Stomach (tissue), 9 donors: Measurements from ENCODE around the gene RET. TPM values are rescaled to one million over a fixed set of nuclear protein-coding genes. Genes with fewer than 3 reads are reported as not detected.

Experiments used
- DNase-seq, 2 donors: peaks; one replicate each; pipeline versions ENCODE4 v3.0.0 to v3.0.0-alpha.2; 2013 to 2019
- H3K27ac ChIP-seq, 5 donors: fragments of 200-600 bp in 4 of 5; sonication (generic) in 4 of 5; one replicate each; pipeline ENCODE4 v1.5.1; 2013 to 2019; ENCODE audit warnings: mild to moderate bottlenecking in 1 of 5, moderate library complexity in 1 of 5
- H3K27me3 ChIP-seq, 3 donors: fragments of 200-600 bp; sonication (generic); one replicate each; pipeline ENCODE4 v1.5.1; 2017 to 2019; ENCODE audit warnings: mixed run types in 1 of 3
- H3K36me3 ChIP-seq, 4 donors: fragments of 200-600 bp; sonication (generic); 1 replicate in 3 of 4; 2 replicates in 1 of 4; pipeline ENCODE4 v1.5.1; 2016 to 2019
- H3K4me1 ChIP-seq, 4 donors: fragments of 200-600 bp; sonication (generic); one replicate each; pipeline ENCODE4 v1.5.1; 2016 to 2019
- H3K4me3 ChIP-seq, 4 donors: fragments of 200-600 bp; sonication (generic) in 3 of 4; one replicate each; pipeline ENCODE4 v1.5.1; 2016 to 2019; ENCODE audit warnings: mild to moderate bottlenecking in 1 of 4
- H3K9me3 ChIP-seq, 4 donors: fragments of 200-600 bp; sonication (generic); one replicate each; pipeline ENCODE4 v1.5.1; 2016 to 2019
- CTCF ChIP-seq, 7 experiments: fragments of 450-650 bp in 4 of 7; fragments of 200-600 bp in 3 of 7; sonication (generic) in 3 of 7; IDR thresholded peaks; one replicate each; pipeline ENCODE4 v1.5.1; 2016 to 2019; ENCODE audit warnings: antibody characterized with exemption in 7 of 7, control low read depth in 2 of 7, mild to moderate bottlenecking in 1 of 7
- EP300 ChIP-seq: sonication (generic); formaldehyde crosslinking; IDR thresholded peaks from one replicate; pipeline ENCODE4 v1.6.1; 2017; ENCODE audit warnings: antibody characterized with exemption
- POLR2A ChIP-seq, 4 donors: fragments of 450-650 bp; IDR thresholded peaks; one replicate each; pipeline ENCODE4 v1.6.1; 2016; ENCODE audit warnings: antibody characterized with exemption in 4 of 4, control low read depth in 2 of 4, mild to moderate bottlenecking in 1 of 4, moderate library complexity in 1 of 4
- POLR2AphosphoS5 ChIP-seq, 3 donors: sonication (generic); formaldehyde crosslinking; IDR thresholded peaks; one replicate each; pipeline ENCODE4 v1.6.1; 2016; ENCODE audit warnings: antibody characterized with exemption in 3 of 3
- WGBS, 5 donors: extraction: QIAGEN DNeasy Blood & Tissue Kit in 3 of 5; methylation state at CpG; one replicate each; pipeline versions ENCODE4 v1.1.5 to v1.1.7; 2013 to 2018; 5-methylcytosine and 5-hydroxymethylcytosine counted together
- intact Hi-C: fragments of 100-400 bp; cut with DNase I; formaldehyde crosslinking; loops from one replicate; pipeline ENCODE4 v1.15.1; 2023; ENCODE audit warnings: low total_unique reads
- polyA plus RNA-seq, 3 donors: library from polyadenylated mRNA; stranded (reverse); fragments of 200-250 nt; gene quantifications; one replicate each; pipeline ENCODE4 v1.2.3, GENCODE V29; 2013
- total RNA-seq, 5 donors: library from RNA; depleted of rRNA; stranded (reverse); fragments of >200 nt; gene quantifications; one replicate each; pipeline versions ENCODE4 v1.1.0 to v1.2.3, GENCODE V29; 2014 to 2016
- donor health status: healthy with polysubstance abuse.
- donor health status: Bipolar disorder and iron deficiency.
- donor health status: healthy.

RET gene
- total and polyA plus RNA-seq, 8 donors = 0.31 to 9.8 (median 2.5) TPM; not detected in 2

DNA sequence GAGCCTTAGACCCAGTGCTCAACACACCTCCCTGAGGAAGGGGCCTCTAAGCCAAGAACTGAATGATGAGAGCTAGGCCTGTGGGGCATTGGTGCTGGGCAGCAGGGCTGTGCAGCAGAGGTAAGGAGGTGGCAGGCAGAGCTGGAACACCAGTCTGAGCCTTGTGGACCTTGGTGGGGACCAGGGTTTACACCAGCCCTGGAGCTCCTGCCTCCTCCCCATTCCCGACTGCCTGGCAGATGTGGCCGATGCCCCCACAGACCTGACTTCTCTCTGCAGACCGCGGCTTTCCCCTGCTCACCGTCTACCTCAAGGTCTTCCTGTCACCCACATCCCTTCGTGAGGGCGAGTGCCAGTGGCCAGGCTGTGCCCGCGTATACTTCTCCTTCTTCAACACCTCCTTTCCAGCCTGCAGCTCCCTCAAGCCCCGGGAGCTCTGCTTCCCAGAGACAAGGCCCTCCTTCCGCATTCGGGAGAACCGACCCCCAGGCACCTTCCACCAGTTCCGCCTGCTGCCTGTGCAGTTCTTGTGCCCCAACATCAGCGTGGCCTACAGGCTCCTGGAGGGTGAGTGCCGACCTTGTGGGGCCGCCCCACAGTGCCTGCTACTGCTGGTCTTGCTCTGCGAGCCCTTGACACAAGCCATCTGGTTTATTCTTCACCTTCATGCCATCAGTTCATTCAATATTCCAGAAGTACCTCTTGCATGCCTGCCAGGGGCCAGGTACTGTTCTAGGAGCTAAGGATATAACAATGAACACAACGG is 25.4 kb downstream of the RET start:
- Histone ChIP-seq H3K27me3 (peaks cover 0 to 53% (median 10%) of the 10 kb centered on the region in 3 donors), H3K4me1 (peaks cover 6 to 18% (median 16%) of the 10 kb centered on the region in 4 donors), H3K36me3 (no peaks in the 10 kb centered on the region), H3K27ac (no peak overlapping the region), H3K9me3 (no peaks in the 10 kb centered on the region), H3K4me3 (no peak overlapping the region)
- WGBS, 5 donors = 75 to 86% (median 82%) methylated on average over 18 to 19 of the region's 19 CpGs
- no peak for DNase-seq
- TF ChIP-seq POLR2AphosphoS5 (IDR thresholded peaks at IDR 0.05) (no peak), POLR2A (IDR thresholded peaks at IDR 0.05) (no peak), EP300 (no peak)
- intact Hi-C loops = loop anchor here (5.0 kb wide), 1 partner anchor 235 kb away; no protein-coding TSS in a partner anchor

GRCh38 chr10:43105102-43105955 is 28.5 kb downstream of the RET start:
- intact Hi-C loops = loop anchor here (5.0 kb wide), 1 partner anchor 353 kb away; no protein-coding TSS in a partner anchor
- Histone ChIP-seq H3K4me3 (peak overlapping the region; percentile 50 to 73 (median 60)), H3K27ac (peak overlapping the region in 1 of 5 donors; percentile 31), H3K27me3 (peaks cover 0 to 48% (median 10%) of the 10 kb centered on the region in 3 donors), H3K36me3 (no peaks in the 10 kb centered on the region), H3K4me1 (peaks cover 6 to 20% (median 18%) of the 10 kb centered on the region in 4 donors), H3K9me3 (no peaks in the 10 kb centered on the region)
- 2 to 4% (median 3%) methylated on average over 48 to 71 of the region's 71 CpGs for WGBS, 5 donors
- peak; percentile 75 to 92 for DNase-seq
- TF ChIP-seq CTCF (IDR thresholded peaks at IDR 0.05) (peak in 6 of 7 experiments; percentile 17 to 99 (median 98)), POLR2AphosphoS5 (IDR thresholded peaks at IDR 0.05) (peak in 1 of 3 donors; percentile 46), EP300 (no peak), POLR2A (IDR thresholded peaks at IDR 0.05) (no peak)

DNA sequence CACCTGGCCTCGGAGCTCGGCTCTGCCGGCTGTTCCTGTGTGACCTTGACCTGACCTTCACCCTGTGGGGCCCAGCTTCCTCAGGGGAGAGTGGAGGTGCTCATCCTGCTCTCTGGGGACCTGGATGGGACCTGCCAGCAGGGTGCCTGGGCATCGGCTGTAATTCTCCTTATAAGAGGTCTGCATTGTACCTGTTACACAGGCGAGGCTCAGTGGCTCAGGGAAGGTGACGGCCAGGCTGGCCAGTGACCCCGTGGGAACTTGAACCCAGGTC is 29.0 kb downstream of the RET start:
- Histone ChIP-seq H3K4me1 (peaks cover 6 to 25% (median 20%) of the 10 kb centered on the region in 4 donors), H3K27me3 (peaks cover 0 to 43% (median 10%) of the 10 kb centered on the region in 3 donors), H3K4me3 (no peak overlapping the region), H3K27ac (no peak overlapping the region), H3K9me3 (no peaks in the 10 kb centered on the region), H3K36me3 (no peaks in the 10 kb centered on the region)
- intact Hi-C loops = loop anchor here (5.0 kb wide), 1 partner anchor 354 kb away; no protein-coding TSS in a partner anchor
- 20 to 52% (median 45%) methylated on average over 4 to 7 of the region's 7 CpGs for WGBS, 5 donors
- no peak for DNase-seq
- TF ChIP-seq POLR2A (IDR thresholded peaks at IDR 0.05) = no peak
- TF ChIP-seq POLR2AphosphoS5 (IDR thresholded peaks at IDR 0.05) = no peak

DNA sequence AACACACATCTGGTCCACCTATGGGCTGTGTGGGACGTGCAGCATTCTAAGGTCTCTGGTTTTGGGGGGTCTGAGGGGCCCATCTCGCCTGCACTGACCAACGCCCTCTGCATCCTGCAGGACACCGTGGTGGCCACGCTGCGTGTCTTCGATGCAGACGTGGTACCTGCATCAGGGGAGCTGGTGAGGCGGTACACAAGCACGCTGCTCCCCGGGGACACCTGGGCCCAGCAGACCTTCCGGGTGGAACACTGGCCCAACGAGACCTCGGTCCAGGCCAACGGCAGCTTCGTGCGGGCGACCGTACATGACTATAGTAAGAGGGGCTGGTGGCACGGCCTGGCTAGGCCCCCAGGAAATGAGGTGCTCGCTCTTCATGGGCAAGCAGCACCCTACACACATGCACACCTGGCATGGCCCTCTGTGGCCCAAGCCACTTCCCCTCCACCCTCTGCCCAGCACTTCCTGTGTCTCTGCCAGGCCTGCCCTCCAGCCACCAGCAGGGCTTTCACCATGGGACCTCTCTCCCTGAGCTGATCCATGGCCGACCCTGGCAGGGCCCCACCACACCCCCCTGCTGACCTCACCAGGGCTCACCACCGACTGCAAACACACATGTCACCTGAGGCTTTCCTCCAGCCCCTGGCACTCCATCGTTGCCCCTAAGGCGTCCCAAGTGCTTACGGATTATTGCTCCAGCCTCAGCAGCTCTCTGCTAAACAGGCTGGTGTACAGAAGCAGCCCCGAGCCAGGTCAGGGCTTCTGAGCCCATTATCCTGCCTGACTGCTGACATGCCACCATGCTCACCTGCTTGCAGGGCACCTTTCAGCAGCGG is 29.6 kb downstream of the RET start:
- Histone ChIP-seq H3K27ac (no peak overlapping the region), H3K9me3 (no peaks in the 10 kb centered on the region), H3K4me1 (peaks cover 6 to 27% (median 20%) of the 10 kb centered on the region in 4 donors), H3K36me3 (no peaks in the 10 kb centered on the region), H3K4me3 (no peak overlapping the region), H3K27me3 (peaks cover 0 to 37% (median 10%) of the 10 kb centered on the region in 3 donors)
- no peak for DNase-seq
- TF ChIP-seq POLR2A (IDR thresholded peaks at IDR 0.05) (no peak), EP300 (no peak), CTCF (IDR thresholded peaks at IDR 0.05) (no peak), POLR2AphosphoS5 (IDR thresholded peaks at IDR 0.05) (no peak)
- 84 to 89% (median 87%) methylated on average over 24 to 28 of the region's 28 CpGs for WGBS, 5 donors
- intact Hi-C loops = loop anchor here (5.0 kb wide), 1 partner anchor 354 kb away; no protein-coding TSS in a partner anchor
